MM.1S (cell line): Measurements from ENCODE around the gene SMLR1.

ENCODE experiments used
- DNase-seq: peaks from one replicate; pipeline ENCODE4 v3.0.0-alpha.2; 2015
- H2AFZ ChIP-seq: fragments of 300-600 bp; sonication (generic); 2 replicates; pipeline ENCODE4 v1.6.0; 2016; ENCODE audit warnings: antibody characterized with exemption, low read length
- H3F3A ChIP-seq: fragments of 300-600 bp; sonication (generic); 2 replicates; pipeline ENCODE4 v1.6.1; 2016; ENCODE audit warnings: mild to moderate bottlenecking, antibody characterized with exemption, low read length, moderate library complexity, mixed read lengths; ENCODE audit not compliant: insufficient read depth
- H3K27ac ChIP-seq: fragments of 300-600 bp; sonication (generic); 2 replicates; pipeline ENCODE4 v1.5.1; 2016; ENCODE audit warnings: mild to moderate bottlenecking, low read length
- H3K27me3 ChIP-seq: fragments of 300-600 bp; sonication (generic); replicated peaks from 2 replicates; pipeline ENCODE4 v1.6.0; 2016; ENCODE audit warnings: low read length; ENCODE audit not compliant: insufficient read depth
- H3K36me3 ChIP-seq: fragments of 300-600 bp; sonication (generic); replicated peaks from 2 replicates; pipeline ENCODE4 v1.6.1; 2016; ENCODE audit warnings: mild to moderate bottlenecking, low read length, mixed read lengths; ENCODE audit not compliant: insufficient read depth
- H3K4me1 ChIP-seq: fragments of 300-600 bp; sonication (generic); 2 replicates; pipeline ENCODE4 v1.6.1; 2016; ENCODE audit warnings: low read length, mixed read lengths
- H3K4me2 ChIP-seq: fragments of 300-600 bp; sonication (generic); 2 replicates; pipeline ENCODE4 v1.6.0; 2016; ENCODE audit warnings: low read depth, low read length
- H3K4me3 ChIP-seq: fragments of 300-600 bp; sonication (generic); 2 replicates; pipeline ENCODE4 v1.5.1; 2016; ENCODE audit warnings: low read length, mixed read lengths
- H3K79me2 ChIP-seq: fragments of 300-600 bp; sonication (generic); 2 replicates; pipeline ENCODE4 v1.6.1; 2016; ENCODE audit warnings: mixed run types, low read length, mixed read lengths
- H3K9ac ChIP-seq: fragments of 300-600 bp; sonication (generic); 2 replicates; pipeline ENCODE4 v1.6.1; 2016; ENCODE audit warnings: low read length, mixed read lengths
- H3K9me2 ChIP-seq: fragments of 300-600 bp; sonication (generic); replicated peaks from 2 replicates; pipeline ENCODE4 v1.6.1; 2016; ENCODE audit warnings: mild to moderate bottlenecking, low read length, mixed read lengths; ENCODE audit not compliant: insufficient read depth
- H3K9me3 ChIP-seq: fragments of 300-600 bp; sonication (generic); replicated peaks from 2 replicates; pipeline ENCODE4 v1.6.1; 2016; ENCODE audit warnings: mild to moderate bottlenecking, low read length, mixed read lengths; ENCODE audit not compliant: insufficient read depth
- H4K20me1 ChIP-seq: fragments of 300-600 bp; sonication (generic); 2 replicates; pipeline ENCODE4 v1.6.1; 2016; ENCODE audit warnings: mild to moderate bottlenecking, low read length, moderate library complexity, mixed read lengths; ENCODE audit not compliant: insufficient read depth
- EZH2 ChIP-seq: fragments of 300-600 bp; sonication (generic); optimal IDR thresholded peaks from 2 replicates; pipeline ENCODE3; 2017; ENCODE audit warnings: low read depth, mild to moderate bottlenecking, antibody characterized with exemption, low read length, mixed read lengths
- EZH2phosphoT487 ChIP-seq: fragments of 300-600 bp; sonication (generic); IDR thresholded peaks from 2 replicates; pipeline ENCODE4 v1.6.1; 2018; ENCODE audit warnings: antibody characterized with exemption, low read length
- TF ChIP-seq, protein P1 (sequence below): fragments of 300-600 bp; sonication (generic); IDR thresholded peaks from 2 replicates; pipeline ENCODE4 v1.5.1; 2016; ENCODE audit warnings: antibody characterized with exemption, low read length, mixed read lengths

The SMLR1 gene

GRCh38 chr6:130841128-130841728, 14.0 kb downstream of the SMLR1 start:
- Histone ChIP-seq H3F3A (no peaks in the 10 kb centered on the region), H3K4me2 (no peak overlapping the region), H3K36me3 (no peaks in the 10 kb centered on the region), H3K79me2 (no peaks in the 10 kb centered on the region), H2AFZ (no peak overlapping the region), H3K4me3 (no peak overlapping the region), H3K9me2 (no peaks in the 10 kb centered on the region), H3K27ac (no peak overlapping the region), H3K4me1 (peaks cover 5% of the 10 kb centered on the region; the same call in 1 of the 2 replicates), H3K27me3 (no peaks in the 10 kb centered on the region), H4K20me1 (no peaks in the 10 kb centered on the region), H3K9me3 (no peaks in the 10 kb centered on the region), H3K9ac (no peak overlapping the region)
- DNase-seq = no peak
- TF ChIP-seq EZH2phosphoT487 (no peak), EZH2 (no peak)
- TF ChIP-seq, protein P1, sequence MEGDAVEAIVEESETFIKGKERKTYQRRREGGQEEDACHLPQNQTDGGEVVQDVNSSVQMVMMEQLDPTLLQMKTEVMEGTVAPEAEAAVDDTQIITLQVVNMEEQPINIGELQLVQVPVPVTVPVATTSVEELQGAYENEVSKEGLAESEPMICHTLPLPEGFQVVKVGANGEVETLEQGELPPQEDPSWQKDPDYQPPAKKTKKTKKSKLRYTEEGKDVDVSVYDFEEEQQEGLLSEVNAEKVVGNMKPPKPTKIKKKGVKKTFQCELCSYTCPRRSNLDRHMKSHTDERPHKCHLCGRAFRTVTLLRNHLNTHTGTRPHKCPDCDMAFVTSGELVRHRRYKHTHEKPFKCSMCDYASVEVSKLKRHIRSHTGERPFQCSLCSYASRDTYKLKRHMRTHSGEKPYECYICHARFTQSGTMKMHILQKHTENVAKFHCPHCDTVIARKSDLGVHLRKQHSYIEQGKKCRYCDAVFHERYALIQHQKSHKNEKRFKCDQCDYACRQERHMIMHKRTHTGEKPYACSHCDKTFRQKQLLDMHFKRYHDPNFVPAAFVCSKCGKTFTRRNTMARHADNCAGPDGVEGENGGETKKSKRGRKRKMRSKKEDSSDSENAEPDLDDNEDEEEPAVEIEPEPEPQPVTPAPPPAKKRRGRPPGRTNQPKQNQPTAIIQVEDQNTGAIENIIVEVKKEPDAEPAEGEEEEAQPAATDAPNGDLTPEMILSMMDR = no peak

DNA sequence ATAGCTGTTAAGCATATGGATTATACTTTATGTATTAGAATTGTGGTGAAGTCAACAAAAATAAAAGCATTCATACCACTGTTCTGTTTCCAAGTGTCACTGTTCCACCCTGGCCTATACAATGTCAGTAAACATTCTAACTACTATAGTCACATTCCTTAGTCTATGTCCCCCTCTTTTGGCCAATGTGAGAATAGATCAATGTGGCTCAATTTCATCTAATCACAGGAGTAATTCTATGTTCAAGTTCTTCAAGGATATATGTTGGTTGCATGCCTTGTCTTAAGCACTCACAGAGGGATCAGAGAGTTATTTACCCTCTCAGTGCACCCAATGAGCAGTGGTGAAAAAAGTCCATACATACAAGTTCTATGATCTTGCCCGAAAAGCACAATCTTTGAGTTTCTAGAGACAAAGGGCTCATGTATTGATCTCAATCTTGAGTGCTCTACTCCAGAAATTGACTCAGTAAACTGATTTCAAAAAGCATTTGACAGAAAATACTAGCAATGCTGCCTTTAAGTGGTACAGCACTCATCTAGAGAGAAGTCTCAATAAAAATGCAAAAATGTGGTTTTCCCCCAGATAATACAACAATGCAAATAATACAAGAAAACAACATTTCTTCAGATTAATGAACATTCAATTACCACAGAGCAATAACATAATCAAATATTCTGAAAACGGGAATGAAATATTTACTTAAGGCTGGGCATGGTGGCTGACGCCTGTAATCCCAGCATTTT, 16.5 kb downstream of the SMLR1 start:
- H3K9me2 ChIP-seq = no peaks in the 10 kb centered on the region
- no peaks in the 10 kb centered on the region for H3K36me3 ChIP-seq
- H3K27me3 ChIP-seq = no peaks in the 10 kb centered on the region
- no peak overlapping the region for H2AFZ ChIP-seq
- no peaks in the 10 kb centered on the region for H4K20me1 ChIP-seq
- no peak overlapping the region for H3K4me2 ChIP-seq
- no peaks in the 10 kb centered on the region for H3K9me3 ChIP-seq
- no peaks in the 10 kb centered on the region for H3K79me2 ChIP-seq
- peak; percentile 55 for DNase-seq
- H3F3A ChIP-seq = no peaks in the 10 kb centered on the region
- no peak overlapping the region for H3K4me3 ChIP-seq
- H3K27ac ChIP-seq = no peak overlapping the region
- H3K4me1 ChIP-seq = peaks cover 7% of the 10 kb centered on the region
- H3K9ac ChIP-seq = no peak overlapping the region
- TF ChIP-seq, protein P1 = peak; percentile 75
- TF ChIP-seq EZH2phosphoT487 (no peak), EZH2 (no peak)

DNA sequence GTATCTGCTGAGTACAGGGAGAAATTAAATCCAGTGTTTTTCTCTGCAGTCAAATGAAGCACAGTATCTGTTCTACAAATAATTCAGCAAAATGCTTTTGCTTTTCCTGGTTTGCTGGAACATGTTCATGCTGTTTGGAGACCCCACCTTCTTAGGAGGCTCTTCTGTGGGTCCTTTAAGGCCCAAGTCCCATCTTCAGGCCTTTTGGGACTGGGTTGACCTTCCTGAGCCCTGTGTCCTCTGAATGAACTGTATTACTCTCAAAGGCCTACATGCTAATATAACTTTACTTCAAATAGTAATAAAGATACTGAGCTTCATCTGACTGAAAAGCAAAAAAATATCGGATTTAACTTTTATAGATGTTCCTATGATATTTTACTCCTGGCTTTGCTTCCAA, 19.3 kb downstream of the SMLR1 start:
- H3K9me3 ChIP-seq = no peaks in the 10 kb centered on the region
- no peak for DNase-seq
- no peak overlapping the region for H3K4me3 ChIP-seq
- H3K27me3 ChIP-seq = no peaks in the 10 kb centered on the region
- H4K20me1 ChIP-seq = no peaks in the 10 kb centered on the region
- TF ChIP-seq, protein P1 = no peak
- TF ChIP-seq EZH2phosphoT487 = no peak
- no peak for TF ChIP-seq EZH2
- no peak overlapping the region for H2AFZ ChIP-seq
- H3K36me3 ChIP-seq = no peaks in the 10 kb centered on the region
- no peaks in the 10 kb centered on the region for H3K9me2 ChIP-seq
- no peak overlapping the region for H3K4me2 ChIP-seq
- peaks cover 19% of the 10 kb centered on the region for H3K4me1 ChIP-seq
- H3K79me2 ChIP-seq = no peaks in the 10 kb centered on the region
- no peaks in the 10 kb centered on the region for H3F3A ChIP-seq
- no peak overlapping the region for H3K9ac ChIP-seq
- no peak overlapping the region for H3K27ac ChIP-seq
